Measurements from ENCODE around the gene GLIS2.

Gene GLIS2

GRCh38 chr16:4315186-4316107 is at the start of gene GLIS2:
Gene GLIS2, plus strand, starts transcription at chr16:4316067. Its CDS starts 16,214 bp downstream, at chr16:4332281.
- no peak for DNase-seq

- DNase-seq: no peak
Measured at GRCh38 chr16:4266372-4266771, 49.5 kb upstream of the GLIS2 start.

- no peak for DNase-seq
Measured at GRCh38 chr16:4270091-4270490, 45.8 kb upstream of the GLIS2 start.

- DNase-seq: no peak
Measured at GRCh38 chr16:4270595-4270994, 45.3 kb upstream of the GLIS2 start.

GRCh38 chr16:4271176-4272113 is 44.4 kb upstream of the GLIS2 start:
- DNase-seq: peak; percentile 87 to 90

GRCh38 chr16:4272114-4272956 is 43.5 kb upstream of the GLIS2 start:
- no peak for DNase-seq

GRCh38 chr16:4273858-4274311 is 42.0 kb upstream of the GLIS2 start:
- DNase-seq: peak; percentile 23 to 41

- DNase-seq: no peak
Measured at GRCh38 chr16:4275861-4276260, 40.0 kb upstream of the GLIS2 start.

- no peak for DNase-seq
Measured at GRCh38 chr16:4277987-4278513, 37.8 kb upstream of the GLIS2 start.

- DNase-seq: no peak
Measured at GRCh38 chr16:4280625-4281024, 35.2 kb upstream of the GLIS2 start.

GRCh38 chr16:4283441-4283840 is 32.4 kb upstream of the GLIS2 start:
- no peak for DNase-seq

GRCh38 chr16:4283939-4284338 is 31.9 kb upstream of the GLIS2 start:
- no peak for DNase-seq

GRCh38 chr16:4285167-4285566 is 30.7 kb upstream of the GLIS2 start:
- no peak for DNase-seq

- DNase-seq: peak; percentile 78 to 79
Measured at GRCh38 chr16:4288148-4288921, 27.5 kb upstream of the GLIS2 start.

GRCh38 chr16:4290236-4290830 is 25.5 kb upstream of the GLIS2 start:
- DNase-seq: no peak

- DNase-seq: no peak
Measured at GRCh38 chr16:4291699-4292098, 24.2 kb upstream of the GLIS2 start.

- DNase-seq: no peak
Measured at GRCh38 chr16:4293181-4293716, 22.6 kb upstream of the GLIS2 start.

- no peak for DNase-seq
Measured at GRCh38 chr16:4293822-4294457, 21.9 kb upstream of the GLIS2 start.

- DNase-seq: no peak
Measured at GRCh38 chr16:4295581-4295980, 20.3 kb upstream of the GLIS2 start.

- DNase-seq: no peak
Measured at GRCh38 chr16:4297480-4297879, 18.4 kb upstream of the GLIS2 start.

Data from activated CD4-positive, alpha-beta T cell treated with anti-CD3 and anti-CD28 coated beads, Interleukin-2, amount 50 U/mL, for 4 hours (primary cell).